OCI-LY7 (cell line): Measurements from ENCODE around the gene TUBGCP6.

Source experiments
- CTCF ChIP-seq: fragments of 200-600 bp; sonication (generic); conservative IDR thresholded peaks from 2 replicates; pipeline ENCODE4 v1.5.1; 2014; ENCODE audit warnings: mild to moderate bottlenecking, antibody characterized with exemption, low read length, moderate library complexity, mixed read lengths
- EZH2phosphoT487 ChIP-seq: fragments of 200-600 bp; sonication (generic); IDR thresholded peaks from 2 replicates; pipeline ENCODE4 v1.6.1; 2018; ENCODE audit warnings: low read depth, borderline replicate concordance, mild to moderate bottlenecking, mixed run types, antibody characterized with exemption, low read length, moderate library complexity, mixed read lengths

- TF ChIP-seq CTCF, result no peak
- TF ChIP-seq EZH2phosphoT487, result no peak
Observed at GRCh38 chr22:50268655-50269113, 23.9 kb upstream of the TUBGCP6 start.
